Measurements from ENCODE around the gene ATXN10.

DNA sequence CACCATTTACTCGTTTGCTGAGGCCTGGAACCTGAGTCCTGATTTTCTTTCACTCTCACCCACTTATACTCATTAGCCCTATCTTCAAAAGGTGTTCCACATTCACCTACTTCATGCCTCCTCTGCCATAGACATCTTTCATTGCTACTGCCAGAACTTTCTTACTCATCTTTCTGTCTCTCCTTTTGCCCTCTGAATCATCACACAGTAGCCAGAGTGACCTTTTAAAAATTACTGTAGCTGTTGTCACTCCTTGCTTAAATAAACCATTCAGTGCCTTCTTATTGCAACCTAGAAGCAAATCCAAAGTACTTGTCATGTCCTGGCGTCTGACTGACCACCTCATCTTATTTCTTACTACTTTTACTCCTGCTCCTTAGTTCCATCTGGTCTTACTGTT, 38.2 kb downstream of the ATXN10 start:
- TF ChIP-seq, protein P1, sequence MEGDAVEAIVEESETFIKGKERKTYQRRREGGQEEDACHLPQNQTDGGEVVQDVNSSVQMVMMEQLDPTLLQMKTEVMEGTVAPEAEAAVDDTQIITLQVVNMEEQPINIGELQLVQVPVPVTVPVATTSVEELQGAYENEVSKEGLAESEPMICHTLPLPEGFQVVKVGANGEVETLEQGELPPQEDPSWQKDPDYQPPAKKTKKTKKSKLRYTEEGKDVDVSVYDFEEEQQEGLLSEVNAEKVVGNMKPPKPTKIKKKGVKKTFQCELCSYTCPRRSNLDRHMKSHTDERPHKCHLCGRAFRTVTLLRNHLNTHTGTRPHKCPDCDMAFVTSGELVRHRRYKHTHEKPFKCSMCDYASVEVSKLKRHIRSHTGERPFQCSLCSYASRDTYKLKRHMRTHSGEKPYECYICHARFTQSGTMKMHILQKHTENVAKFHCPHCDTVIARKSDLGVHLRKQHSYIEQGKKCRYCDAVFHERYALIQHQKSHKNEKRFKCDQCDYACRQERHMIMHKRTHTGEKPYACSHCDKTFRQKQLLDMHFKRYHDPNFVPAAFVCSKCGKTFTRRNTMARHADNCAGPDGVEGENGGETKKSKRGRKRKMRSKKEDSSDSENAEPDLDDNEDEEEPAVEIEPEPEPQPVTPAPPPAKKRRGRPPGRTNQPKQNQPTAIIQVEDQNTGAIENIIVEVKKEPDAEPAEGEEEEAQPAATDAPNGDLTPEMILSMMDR (IDR thresholded peaks at IDR 0.05 in 2 of 3, conservative IDR thresholded peaks at IDR 0.05 in 1 of 3; ENCODE audit: control insufficient read depth in 2 of 3, extremely low read depth in 1 of 3, insufficient read depth in 1 of 3, low read depth in 3 of 3, low read length in 3 of 3): no peak
- TF ChIP-seq EZH2 (IDR thresholded peaks at IDR 0.05; ENCODE audit: borderline replicate concordance, control insufficient read depth, low read depth, low read length) (no peak), CEBPB (IDR thresholded peaks at IDR 0.05; ENCODE audit: borderline replicate concordance in 1 of 2, low read depth in 2 of 2, low read length in 2 of 2) (no peak), TCF7 (IDR thresholded peaks at IDR 0.05; ENCODE audit: borderline replicate concordance) (no peak), SIN3A (IDR thresholded peaks at IDR 0.05; ENCODE audit: low read depth, low read length) (no peak), MYB (IDR thresholded peaks at IDR 0.05; ENCODE audit: borderline replicate concordance, low read depth, low read length) (no peak), TARDBP (IDR thresholded peaks at IDR 0.05; ENCODE audit: borderline replicate concordance) (no peak), POLR2AphosphoS5 (IDR thresholded peaks at IDR 0.05; ENCODE audit: low read length) (no peak)
- TF ChIP-seq, protein P2, sequence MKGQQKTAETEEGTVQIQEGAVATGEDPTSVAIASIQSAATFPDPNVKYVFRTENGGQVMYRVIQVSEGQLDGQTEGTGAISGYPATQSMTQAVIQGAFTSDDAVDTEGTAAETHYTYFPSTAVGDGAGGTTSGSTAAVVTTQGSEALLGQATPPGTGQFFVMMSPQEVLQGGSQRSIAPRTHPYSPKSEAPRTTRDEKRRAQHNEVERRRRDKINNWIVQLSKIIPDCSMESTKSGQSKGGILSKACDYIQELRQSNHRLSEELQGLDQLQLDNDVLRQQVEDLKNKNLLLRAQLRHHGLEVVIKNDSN (IDR thresholded peaks at IDR 0.05; ENCODE audit: borderline replicate concordance, extremely low read length, insufficient read depth, low read depth, low read length): no peak
- TF ChIP-seq, protein P3, sequence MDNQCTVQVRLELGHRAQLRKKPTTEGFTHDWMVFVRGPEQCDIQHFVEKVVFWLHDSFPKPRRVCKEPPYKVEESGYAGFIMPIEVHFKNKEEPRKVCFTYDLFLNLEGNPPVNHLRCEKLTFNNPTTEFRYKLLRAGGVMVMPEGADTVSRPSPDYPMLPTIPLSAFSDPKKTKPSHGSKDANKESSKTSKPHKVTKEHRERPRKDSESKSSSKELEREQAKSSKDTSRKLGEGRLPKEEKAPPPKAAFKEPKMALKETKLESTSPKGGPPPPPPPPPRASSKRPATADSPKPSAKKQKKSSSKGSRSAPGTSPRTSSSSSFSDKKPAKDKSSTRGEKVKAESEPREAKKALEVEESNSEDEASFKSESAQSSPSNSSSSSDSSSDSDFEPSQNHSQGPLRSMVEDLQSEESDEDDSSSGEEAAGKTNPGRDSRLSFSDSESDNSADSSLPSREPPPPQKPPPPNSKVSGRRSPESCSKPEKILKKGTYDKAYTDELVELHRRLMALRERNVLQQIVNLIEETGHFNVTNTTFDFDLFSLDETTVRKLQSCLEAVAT (IDR thresholded peaks at IDR 0.05): no peak

Measured in GM12878 (cell line).